Measurements from ENCODE around the gene FER. TPM values are rescaled to one million over a fixed set of nuclear protein-coding genes. Genes with fewer than 3 reads are reported as not detected.
"Not testable (repeated sequence)": the region's sequence is repeated elsewhere in the genome, so short reads cannot be mapped to it uniquely, and the experiment has no call there.

Gene FER
- total RNA-seq, 1 experiment from 2014 or later: 19.4 TPM

- Histone ChIP-seq H2AFZ (ENCODE audit: low read length) (no peak overlapping the region), H3K4me3 (ENCODE audit: low read length) (no peak overlapping the region), H3K9me3 (ENCODE audit: low read length) (no peaks in the 10 kb centered on the region), H3K36me3 (ENCODE audit: low read depth, low read length) (peaks cover 6% of the 10 kb centered on the region; the same call in 1 of the 2 replicates), H3K4me1 (ENCODE audit: insufficient read depth, low read length) (no peaks in the 10 kb centered on the region), H3K79me2 (ENCODE audit: low read length) (no peaks in the 10 kb centered on the region), H3K27me3 (ENCODE audit: low read length) (no peaks in the 10 kb centered on the region), H3K4me2 (ENCODE audit: low read length) (peak overlapping the region; percentile 54), H3F3A (ENCODE audit: low read length, unreplicated experiment) (no peaks in the 10 kb centered on the region), H3K27ac (ENCODE audit: low read length) (no peak overlapping the region), H4K20me1 (ENCODE audit: low read length) (no peaks in the 10 kb centered on the region), H3K9ac (ENCODE audit: low read length) (0 out of 2 replicates have a peak overlapping the region, but pooled peaks have one; percentile 10), H3K9me2 (replicated peaks; ENCODE audit: low read length) (no peaks in the 10 kb centered on the region)
- intact Hi-C loops (cut with micrococcal nuclease): no loop called here
- CTCF ChIA-PET: no interaction called here
- ATAC-seq (peak; percentile 85), DNase-seq (peak; percentile 33)
- POLR2A ChIA-PET (ENCODE audit: unreplicated experiment): no interaction called here
- BruUV-seq (replicated peaks): no TSS peak
- no peak for TF ChIP-seq EZH2phosphoT487 (IDR thresholded peaks at IDR 0.05; ENCODE audit: borderline replicate concordance, low read length)
- no peak for TF ChIP-seq CTCF (conservative IDR thresholded peaks at IDR 0.05; ENCODE audit: low read depth, low read length)
- no peak for TF ChIP-seq EZH2 (IDR thresholded peaks at IDR 0.05; ENCODE audit: low read length, unreplicated experiment)
These were observed 242.2 kb downstream of the FER start for GRCh38 chr5:108989761-108990392.

GRCh38 chr5:108992396-108993085, 244.8 kb downstream of the FER start:
- H4K20me1 ChIP-seq (ENCODE audit: low read length); H3K27ac ChIP-seq (ENCODE audit: low read length); H3K27me3 ChIP-seq (ENCODE audit: low read length); H3K9me3 ChIP-seq (ENCODE audit: low read length); POLR2A ChIA-PET (ENCODE audit: unreplicated experiment); intact Hi-C loops (cut with micrococcal nuclease); H3F3A ChIP-seq (ENCODE audit: low read length, unreplicated experiment); H3K4me3 ChIP-seq (ENCODE audit: low read length); H3K4me2 ChIP-seq (ENCODE audit: low read length); H3K79me2 ChIP-seq (ENCODE audit: low read length); DNase-seq; BruUV-seq (replicated peaks); H3K4me1 ChIP-seq (ENCODE audit: insufficient read depth, low read length); H3K36me3 ChIP-seq (ENCODE audit: low read depth, low read length); H2AFZ ChIP-seq (ENCODE audit: low read length); CTCF ChIA-PET; H3K9me2 ChIP-seq (replicated peaks; ENCODE audit: low read length); H3K9ac ChIP-seq (ENCODE audit: low read length); ATAC-seq: not testable (repeated sequence)

DNA sequence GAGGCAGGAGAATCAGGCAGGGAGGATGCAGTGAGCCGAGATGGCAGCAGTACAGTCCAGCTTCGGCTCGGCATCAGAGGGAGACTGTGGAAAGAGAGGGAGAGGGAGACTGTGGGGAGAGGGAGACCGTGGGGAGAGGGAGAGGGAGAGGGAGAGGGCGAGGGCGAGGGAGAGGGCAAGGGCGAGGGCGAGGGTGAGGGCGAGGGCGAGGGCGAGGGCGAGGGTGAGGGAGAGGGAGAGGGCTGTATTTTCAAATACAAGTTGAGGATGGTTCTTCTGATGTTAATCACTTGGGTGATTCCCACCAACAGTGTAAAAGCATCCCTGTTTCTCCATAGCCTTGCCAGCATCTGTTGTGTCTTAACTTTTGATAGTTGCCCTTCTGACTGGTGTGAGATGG, 245.7 kb downstream of the FER start:
- intact Hi-C loops (cut with micrococcal nuclease); H2AFZ ChIP-seq (ENCODE audit: low read length); H3K4me1 ChIP-seq (ENCODE audit: insufficient read depth, low read length); BruUV-seq (replicated peaks); H3K36me3 ChIP-seq (ENCODE audit: low read depth, low read length); H3K4me2 ChIP-seq (ENCODE audit: low read length); H3F3A ChIP-seq (ENCODE audit: low read length, unreplicated experiment); H3K9me3 ChIP-seq (ENCODE audit: low read length); H3K9ac ChIP-seq (ENCODE audit: low read length); CTCF ChIA-PET; H3K4me3 ChIP-seq (ENCODE audit: low read length); H3K27ac ChIP-seq (ENCODE audit: low read length); POLR2A ChIA-PET (ENCODE audit: unreplicated experiment); H3K79me2 ChIP-seq (ENCODE audit: low read length); H3K27me3 ChIP-seq (ENCODE audit: low read length); H4K20me1 ChIP-seq (ENCODE audit: low read length); ATAC-seq; H3K9me2 ChIP-seq (replicated peaks; ENCODE audit: low read length); DNase-seq: not testable (repeated sequence)
